Neural progenitor cell (in vitro differentiated cells): ENCODE data around the gene VTI1A. TPM values are rescaled to one million over a fixed set of nuclear protein-coding genes. Genes with fewer than 3 reads are reported as not detected.

Experiments
- DNase-seq: peaks from one replicate; pipeline ENCODE4 v3.0.0-alpha.2; 2016; ENCODE audit warnings: low spot score
- H2AFZ ChIP-seq: fragments of 200-600 bp; sonication (generic); replicated peaks from 2 replicates; pipeline ENCODE4 v1.6.1; 2016; ENCODE audit warnings: antibody characterized with exemption
- H3F3A ChIP-seq: fragments of 200-600 bp; sonication (generic); 2 replicates; pipeline ENCODE4 v1.6.1; 2016; ENCODE audit warnings: antibody characterized with exemption, low read depth
- H3K27ac ChIP-seq: fragments of 200-600 bp; sonication (generic); 2 replicates; pipeline ENCODE4 v1.5.1; 2016; ENCODE audit warnings: mild to moderate bottlenecking
- H3K27me3 ChIP-seq: fragments of 200-600 bp; sonication (generic); 2 replicates; pipeline ENCODE4 v1.6.1; 2016; ENCODE audit warnings: mild to moderate bottlenecking, moderate library complexity
- H3K36me3 ChIP-seq: fragments of 200-600 bp; sonication (generic); 2 replicates; pipeline ENCODE4 v1.5.1; 2016
- H3K4me1 ChIP-seq: fragments of 200-600 bp; sonication (generic); 2 replicates; pipeline ENCODE4 v1.6.1; 2016; ENCODE audit warnings: mixed run types
- H3K4me2 ChIP-seq: fragments of 200-600 bp; sonication (generic); 2 replicates; pipeline ENCODE4 v1.6.1; 2016
- H3K4me3 ChIP-seq: fragments of 200-600 bp; sonication (generic); 2 replicates; pipeline ENCODE4 v1.5.1; 2016
- H3K79me2 ChIP-seq: fragments of 200-600 bp; sonication (generic); 2 replicates; pipeline ENCODE4 v1.6.1; 2016; ENCODE audit warnings: low read depth
- H3K9ac ChIP-seq: fragments of 200-600 bp; sonication (generic); 2 replicates; pipeline ENCODE4 v1.6.1; 2016
- H3K9me3 ChIP-seq: fragments of 200-600 bp; sonication (generic); 2 replicates; pipeline ENCODE4 v1.5.1; 2016; ENCODE audit warnings: low read depth
- H4K20me1 ChIP-seq: fragments of 200-600 bp; sonication (generic); 2 replicates; pipeline ENCODE4 v1.6.1; 2016; ENCODE audit warnings: low read depth
- H3K27ac Mint-ChIP-seq: 3 replicates; pipeline ENCODE4 v1.8.0; 2021; ENCODE audit warnings: mixed read lengths
- H3K27me3 Mint-ChIP-seq: 2 replicates; pipeline ENCODE4 v1.8.0; 2022; ENCODE audit warnings: low read depth, mild to moderate bottlenecking, inconsistent platforms, moderate library complexity, mixed read lengths; ENCODE audit not compliant: insufficient read depth
- H3K36me3 Mint-ChIP-seq: 3 replicates; pipeline ENCODE4 v1.8.0; 2021; ENCODE audit warnings: mixed read lengths
- H3K4me1 Mint-ChIP-seq: 3 replicates; pipeline ENCODE4 v1.8.0; 2021; ENCODE audit warnings: mixed read lengths
- H3K4me3 Mint-ChIP-seq: 3 replicates; pipeline ENCODE4 v1.8.0; 2021; ENCODE audit warnings: mild to moderate bottlenecking, moderate library complexity, mixed read lengths
- H3K9me3 Mint-ChIP-seq: 3 replicates; pipeline ENCODE4 v1.8.0; 2020; ENCODE audit warnings: mixed read lengths
- EZH2 ChIP-seq: fragments of 200-600 bp; sonication (generic); IDR thresholded peaks from 2 replicates; pipeline ENCODE4 v1.6.1; 2017; ENCODE audit warnings: antibody characterized with exemption, mild to moderate bottlenecking, moderate library complexity
- EZH2phosphoT487 ChIP-seq: fragments of 200-600 bp; sonication (generic); IDR thresholded peaks from 2 replicates; pipeline ENCODE4 v1.6.1; 2017; ENCODE audit warnings: antibody characterized with exemption
- total RNA-seq: library from RNA; depleted of rRNA; stranded (reverse); fragments of >200 nt; gene quantifications from 2 replicates; pipeline ENCODE4 v1.2.3, GENCODE V29; 2015; ENCODE audit warnings: low replicate concordance
- TF ChIP-seq, protein P1 (sequence below): fragments of 200-600 bp; sonication (generic); IDR thresholded peaks from 2 replicates; pipeline ENCODE4 v1.5.1; 2017; ENCODE audit warnings: antibody characterized with exemption, mild to moderate bottlenecking

Gene VTI1A
- total RNA-seq, 1 donor from 2014 or later, result 28.8 TPM

DNA sequence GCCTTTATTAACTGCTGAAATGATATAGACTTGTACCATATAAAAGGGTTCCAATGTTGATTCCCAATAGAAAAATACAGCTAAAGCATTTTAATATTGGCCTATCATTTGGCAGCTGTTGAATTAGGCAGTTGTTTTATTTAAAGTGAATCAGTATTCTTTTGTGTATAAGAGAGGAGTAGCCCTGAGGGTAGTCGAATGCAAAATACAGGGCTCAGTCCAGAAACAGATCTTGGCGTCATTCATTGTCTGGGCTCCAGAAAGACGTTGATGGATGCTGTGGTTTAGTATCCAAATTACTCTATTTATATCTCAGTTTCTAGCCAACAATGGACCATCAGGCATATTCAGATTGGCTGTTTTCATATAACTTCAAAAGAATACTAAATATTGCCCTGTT lies 193.6 kb downstream of the VTI1A start:
- Histone ChIP-seq H3K27ac (no peak overlapping the region), H3K9me3 (no peaks in the 10 kb centered on the region)

DNA sequence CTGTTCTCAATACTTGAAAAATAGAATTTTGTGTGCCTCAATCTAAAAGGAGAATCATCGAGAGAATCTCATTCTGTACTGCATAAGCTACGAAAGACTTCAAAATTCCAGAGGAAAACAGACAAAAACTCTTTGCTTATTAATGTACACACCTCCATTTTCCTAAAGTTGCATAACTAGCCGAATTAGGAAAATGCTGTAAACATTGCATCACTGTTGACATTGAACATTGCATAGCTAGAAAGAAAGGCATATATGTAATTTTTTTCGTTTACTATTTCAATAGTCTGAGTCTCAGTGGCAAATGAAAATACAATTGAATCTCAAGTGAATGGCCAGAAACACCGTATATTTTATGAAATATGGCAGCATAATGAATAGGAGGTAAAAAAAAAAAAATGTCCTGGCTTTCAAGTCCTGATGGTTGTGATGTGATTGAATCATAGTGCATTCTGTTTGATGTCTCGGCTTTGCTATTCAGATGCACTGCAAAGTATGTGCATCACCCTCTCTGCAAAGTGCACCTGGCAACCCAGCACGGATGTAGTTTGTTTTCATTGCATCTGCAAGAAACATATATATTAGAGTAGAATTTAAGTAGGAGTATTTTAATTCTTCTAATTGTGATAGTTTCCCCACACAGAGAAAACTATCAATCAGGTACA lies 196.7 kb downstream of the VTI1A start:
- Histone ChIP-seq H2AFZ (no peak overlapping the region), H3K4me3 (no peak overlapping the region), H3K27ac (no peak overlapping the region), H3K9ac (no peak overlapping the region), H4K20me1 (no peaks in the 10 kb centered on the region), H3K27me3 (no peaks in the 10 kb centered on the region), H3F3A (peaks cover 7% of the 10 kb centered on the region), H3K36me3 (no peaks in the 10 kb centered on the region), H3K79me2 (no peaks in the 10 kb centered on the region), H3K9me3 (no peaks in the 10 kb centered on the region), H3K4me1 (peaks cover 10% of the 10 kb centered on the region), H3K4me2 (no peak overlapping the region)
- H3K27ac Mint-ChIP-seq, result no peak overlapping the region
- TF ChIP-seq, protein P1, sequence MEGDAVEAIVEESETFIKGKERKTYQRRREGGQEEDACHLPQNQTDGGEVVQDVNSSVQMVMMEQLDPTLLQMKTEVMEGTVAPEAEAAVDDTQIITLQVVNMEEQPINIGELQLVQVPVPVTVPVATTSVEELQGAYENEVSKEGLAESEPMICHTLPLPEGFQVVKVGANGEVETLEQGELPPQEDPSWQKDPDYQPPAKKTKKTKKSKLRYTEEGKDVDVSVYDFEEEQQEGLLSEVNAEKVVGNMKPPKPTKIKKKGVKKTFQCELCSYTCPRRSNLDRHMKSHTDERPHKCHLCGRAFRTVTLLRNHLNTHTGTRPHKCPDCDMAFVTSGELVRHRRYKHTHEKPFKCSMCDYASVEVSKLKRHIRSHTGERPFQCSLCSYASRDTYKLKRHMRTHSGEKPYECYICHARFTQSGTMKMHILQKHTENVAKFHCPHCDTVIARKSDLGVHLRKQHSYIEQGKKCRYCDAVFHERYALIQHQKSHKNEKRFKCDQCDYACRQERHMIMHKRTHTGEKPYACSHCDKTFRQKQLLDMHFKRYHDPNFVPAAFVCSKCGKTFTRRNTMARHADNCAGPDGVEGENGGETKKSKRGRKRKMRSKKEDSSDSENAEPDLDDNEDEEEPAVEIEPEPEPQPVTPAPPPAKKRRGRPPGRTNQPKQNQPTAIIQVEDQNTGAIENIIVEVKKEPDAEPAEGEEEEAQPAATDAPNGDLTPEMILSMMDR, result no peak
- TF ChIP-seq EZH2phosphoT487, result no peak
- no peak for TF ChIP-seq EZH2
- no peaks in the 10 kb centered on the region for H3K9me3 Mint-ChIP-seq
- no peaks in the 10 kb centered on the region for H3K27me3 Mint-ChIP-seq
- H3K36me3 Mint-ChIP-seq, result no peaks in the 10 kb centered on the region
- no peak overlapping the region for H3K4me3 Mint-ChIP-seq
- no peak for DNase-seq
- peaks cover 7% of the 10 kb centered on the region for H3K4me1 Mint-ChIP-seq

More for the DNA sequence above, 193.6 kb downstream of the VTI1A start:
- H3K4me1 ChIP-seq, result peaks cover 17% of the 10 kb centered on the region
- H3K9ac ChIP-seq, result no peak overlapping the region
- no peak overlapping the region for H3K4me2 ChIP-seq
- no peaks in the 10 kb centered on the region for H4K20me1 ChIP-seq
- H3K4me3 ChIP-seq, result no peak overlapping the region
- Mint-ChIP-seq H3K4me3 (no peak overlapping the region), H3K36me3 (no peaks in the 10 kb centered on the region), H3K9me3 (no peaks in the 10 kb centered on the region), H3K27me3 (no peaks in the 10 kb centered on the region), H3K4me1 (peaks cover 5% of the 10 kb centered on the region), H3K27ac (no peak overlapping the region)
- H3K79me2 ChIP-seq, result no peaks in the 10 kb centered on the region
- H2AFZ ChIP-seq, result no peak overlapping the region
- H3K27me3 ChIP-seq, result no peaks in the 10 kb centered on the region
- no peak for DNase-seq
- H3F3A ChIP-seq, result no peaks in the 10 kb centered on the region
- H3K36me3 ChIP-seq, result no peaks in the 10 kb centered on the region
- TF ChIP-seq, protein P1, result no peak
- TF ChIP-seq EZH2phosphoT487, result no peak
- no peak for TF ChIP-seq EZH2

DNA sequence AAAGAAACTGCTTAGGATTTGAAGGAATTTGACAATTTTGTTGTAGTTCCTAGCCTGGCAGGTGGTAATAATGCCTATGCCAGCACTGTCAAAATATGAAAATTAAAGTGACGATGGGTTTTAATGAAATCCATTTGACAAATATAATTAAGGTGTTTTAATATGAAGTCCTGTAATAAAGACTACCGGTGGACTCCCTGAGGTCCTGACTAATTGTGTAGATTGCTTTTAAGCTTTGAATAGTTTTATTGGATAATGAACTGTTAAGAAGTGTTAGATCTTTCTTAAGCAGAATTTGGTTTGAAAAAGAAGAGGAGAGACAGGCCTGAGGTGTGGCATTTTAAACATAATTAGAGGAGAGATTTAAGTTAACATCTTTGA lies 197.2 kb downstream of the VTI1A start:
- Histone ChIP-seq H3K4me1 (peaks cover 15% of the 10 kb centered on the region), H4K20me1 (no peaks in the 10 kb centered on the region), H3K9ac (no peak overlapping the region), H3K4me2 (no peak overlapping the region), H3F3A (peaks cover 7% of the 10 kb centered on the region), H3K9me3 (no peaks in the 10 kb centered on the region), H3K4me3 (no peak overlapping the region), H2AFZ (no peak overlapping the region), H3K79me2 (no peaks in the 10 kb centered on the region), H3K36me3 (no peaks in the 10 kb centered on the region), H3K27me3 (no peaks in the 10 kb centered on the region), H3K27ac (no peak overlapping the region)
- no peak for DNase-seq
- no peaks in the 10 kb centered on the region for H3K27me3 Mint-ChIP-seq
- H3K9me3 Mint-ChIP-seq, result no peaks in the 10 kb centered on the region
- H3K4me1 Mint-ChIP-seq, result peaks cover 11% of the 10 kb centered on the region
- H3K4me3 Mint-ChIP-seq, result no peak overlapping the region
- H3K27ac Mint-ChIP-seq, result no peak overlapping the region
- TF ChIP-seq EZH2, result no peak
- TF ChIP-seq EZH2phosphoT487, result no peak
- TF ChIP-seq, protein P1, result no peak
- no peaks in the 10 kb centered on the region for H3K36me3 Mint-ChIP-seq
